NCI-H2029 treated with DMSO at 0.1 percent for 48 hours (cell line): ENCODE data around the gene VTA1.
A peak's percentile ranks its signal among the peaks of the same experiment; 100 is the strongest.
"Not testable (repeated sequence)": the region's sequence is repeated elsewhere in the genome, so short reads cannot be mapped to it uniquely, and the experiment has no call there.

Experiments
- DNase-seq: peaks from one replicate; lab custom pipeline; 2025; lab: John Stamatoyannopoulos, UW

The VTA1 gene, protein sequence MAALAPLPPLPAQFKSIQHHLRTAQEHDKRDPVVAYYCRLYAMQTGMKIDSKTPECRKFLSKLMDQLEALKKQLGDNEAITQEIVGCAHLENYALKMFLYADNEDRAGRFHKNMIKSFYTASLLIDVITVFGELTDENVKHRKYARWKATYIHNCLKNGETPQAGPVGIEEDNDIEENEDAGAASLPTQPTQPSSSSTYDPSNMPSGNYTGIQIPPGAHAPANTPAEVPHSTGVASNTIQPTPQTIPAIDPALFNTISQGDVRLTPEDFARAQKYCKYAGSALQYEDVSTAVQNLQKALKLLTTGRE

DNA sequence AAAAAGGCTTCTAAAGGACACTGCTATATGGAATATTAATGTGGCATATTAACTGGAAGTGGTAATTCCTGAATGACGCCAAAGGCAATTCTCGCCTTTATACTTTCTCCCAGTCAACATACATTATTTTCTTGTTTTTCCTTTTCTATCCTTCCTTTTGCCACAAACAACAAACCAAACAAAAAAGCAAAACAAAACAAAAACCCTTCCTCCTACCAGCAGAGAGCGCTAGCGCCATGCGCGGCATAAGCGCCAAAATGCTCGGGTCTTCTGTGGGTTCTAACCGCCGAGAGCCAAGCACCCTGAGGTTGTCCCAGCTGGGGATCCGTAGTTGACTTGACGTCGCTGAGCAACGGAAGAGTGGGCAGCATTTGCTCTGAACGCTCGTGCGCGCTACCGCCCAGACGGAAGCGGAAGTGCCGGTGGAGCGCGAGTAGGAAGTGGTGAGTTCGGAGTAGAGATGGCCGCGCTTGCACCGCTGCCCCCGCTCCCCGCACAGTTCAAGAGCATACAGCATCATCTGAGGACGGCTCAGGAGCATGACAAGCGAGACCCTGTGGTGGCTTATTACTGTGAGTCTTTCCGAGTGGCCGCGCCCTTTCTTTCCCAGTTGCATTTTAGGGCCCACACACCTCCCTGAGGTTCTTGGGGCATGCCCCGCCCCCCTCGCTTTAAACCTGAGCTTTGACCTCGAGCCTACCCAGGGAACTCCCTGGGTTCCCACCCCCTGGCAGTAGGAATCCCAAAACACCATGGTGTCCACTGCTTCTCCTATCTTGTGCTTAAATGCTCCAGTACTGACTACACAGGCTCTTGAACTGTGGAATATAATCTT, at the start of gene VTA1, which contains the start of gene NMBR:
VTA1 (plus strand) TSS at position 436 of the 835 bp plus-strand sequence; CDS start at position 461, 25 bp downstream.
NMBR (minus strand) TSS at position 295 of the 835 bp plus-strand sequence. CDS start 58,464 bp downstream, outside the sequence.
- peak; percentile 55 for DNase-seq

DNA sequence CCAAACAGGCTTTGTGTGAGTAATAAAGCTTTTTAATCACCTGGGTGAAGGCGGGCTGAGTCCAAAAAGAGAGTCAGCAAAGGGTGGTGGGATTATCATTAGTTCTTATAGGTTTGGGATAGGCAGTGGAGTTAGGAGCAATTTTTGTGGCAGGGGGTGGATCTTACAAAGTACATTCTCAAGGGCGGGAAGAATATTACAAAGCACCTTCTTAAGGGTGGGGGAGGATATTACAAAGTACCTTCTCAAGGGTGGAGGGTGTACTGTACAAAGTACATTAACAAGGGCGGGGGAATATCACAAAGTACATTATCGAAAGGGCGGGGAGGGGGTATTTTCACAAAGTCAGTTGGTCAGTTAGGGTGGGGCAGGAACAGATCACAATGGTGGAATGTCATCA, 42.2 kb upstream of the VTA1 start:
- DNase-seq, result not testable (repeated sequence)

DNA sequence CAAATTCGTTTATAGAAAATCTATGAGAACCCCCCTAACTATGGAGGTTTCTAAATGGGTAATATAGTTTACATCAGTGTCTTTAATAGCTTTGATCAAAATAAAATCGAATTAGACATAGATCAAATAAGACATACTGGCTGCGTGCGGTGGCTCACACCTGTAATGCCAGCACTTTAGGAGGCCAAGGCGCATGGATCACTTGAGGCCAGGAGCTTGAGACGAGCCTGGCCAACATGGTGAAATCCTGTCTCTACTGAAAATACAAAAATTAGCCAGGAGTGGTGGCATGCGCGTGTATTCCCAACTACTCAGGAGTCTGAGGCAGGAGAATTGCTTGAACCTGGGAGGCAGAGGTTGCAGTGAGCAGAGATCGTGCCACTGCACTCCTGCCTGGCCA, 36.2 kb upstream of the VTA1 start:
- DNase-seq, result not testable (repeated sequence)

DNA sequence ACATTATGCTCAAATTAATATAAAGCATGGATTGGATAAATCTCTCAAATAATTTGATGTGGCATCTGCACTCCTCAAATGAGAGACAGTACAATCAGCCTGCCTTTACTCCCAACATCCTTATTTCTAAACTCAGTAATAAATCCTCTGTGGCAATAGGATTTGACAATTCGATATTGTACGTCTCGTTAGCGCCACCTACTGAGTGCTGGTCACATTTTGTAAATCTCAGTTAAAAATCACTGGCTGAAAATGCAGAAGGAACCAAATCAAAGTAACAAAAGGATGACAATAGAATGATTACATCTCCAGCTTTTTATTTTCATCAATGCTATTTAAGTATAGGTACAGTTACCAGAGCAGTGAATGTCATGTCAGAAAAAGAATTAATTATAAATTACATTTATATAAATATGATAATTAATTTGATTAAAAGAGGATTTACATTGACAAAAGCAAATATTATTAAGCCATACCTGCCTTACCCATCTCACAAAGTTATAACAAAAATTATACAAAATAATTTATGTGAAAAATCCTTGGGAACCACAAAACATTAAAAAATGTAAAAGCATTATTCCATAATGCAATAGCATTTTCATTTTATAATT, 34.5 kb upstream of the VTA1 start:
- DNase-seq, result peak; percentile 4

DNA sequence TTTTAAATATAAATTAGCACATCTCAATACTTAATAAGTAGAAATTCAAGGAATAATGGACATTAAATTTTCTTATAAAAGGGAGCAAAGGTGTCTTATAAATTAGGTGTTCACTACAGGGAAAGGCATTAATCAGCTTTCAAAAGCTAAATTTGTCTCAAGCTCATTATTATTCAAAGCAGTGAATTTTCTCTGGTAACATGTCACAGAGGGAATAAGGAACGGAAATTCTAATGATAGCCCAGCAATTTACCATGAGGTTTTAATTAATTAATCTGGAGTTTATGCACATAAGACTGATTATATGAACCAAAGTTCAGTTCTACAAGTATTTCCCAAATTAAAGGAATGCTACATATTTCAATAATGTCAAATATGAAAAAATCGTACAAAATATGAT, 29.7 kb upstream of the VTA1 start:
- DNase-seq, result no peak

DNA sequence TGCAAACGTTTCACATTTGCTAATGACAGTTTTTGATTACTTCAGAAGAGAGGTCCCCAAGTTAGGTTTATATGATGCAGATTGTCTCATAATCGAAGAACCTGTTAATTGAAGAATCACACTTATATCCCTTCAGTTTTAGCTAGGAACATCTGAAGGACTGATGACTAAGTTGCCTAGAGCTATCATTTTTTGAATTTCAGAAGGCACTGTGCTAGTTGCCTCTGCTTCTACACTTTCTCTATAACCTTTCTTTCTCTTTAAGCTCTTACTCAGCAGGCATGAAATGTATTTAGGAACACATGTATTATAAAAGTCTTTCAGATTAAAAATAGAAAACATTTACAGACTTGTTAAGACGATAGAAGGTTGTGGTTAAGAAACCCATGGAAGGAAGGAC, 28.7 kb upstream of the VTA1 start:
- DNase-seq, result no peak

DNA sequence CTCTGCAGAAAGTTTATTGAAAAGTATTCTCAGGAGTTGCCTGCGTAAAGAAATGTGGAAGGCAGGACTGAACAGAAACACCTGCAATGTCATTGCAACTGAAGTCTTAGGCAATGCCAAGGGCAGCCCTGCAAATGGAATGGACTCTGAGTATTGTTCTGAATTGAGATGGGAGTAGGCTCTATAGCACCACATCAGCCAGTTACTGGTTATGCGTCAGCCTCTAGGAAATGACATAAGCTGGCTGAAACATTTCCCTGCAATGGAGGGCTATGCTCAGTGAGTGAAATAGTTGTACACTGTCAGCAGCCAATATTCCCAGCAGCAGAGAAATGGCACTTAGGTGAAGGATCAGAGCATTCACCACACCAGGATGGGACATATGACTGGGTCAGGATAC, 28.1 kb upstream of the VTA1 start:
- DNase-seq, result no peak

DNA sequence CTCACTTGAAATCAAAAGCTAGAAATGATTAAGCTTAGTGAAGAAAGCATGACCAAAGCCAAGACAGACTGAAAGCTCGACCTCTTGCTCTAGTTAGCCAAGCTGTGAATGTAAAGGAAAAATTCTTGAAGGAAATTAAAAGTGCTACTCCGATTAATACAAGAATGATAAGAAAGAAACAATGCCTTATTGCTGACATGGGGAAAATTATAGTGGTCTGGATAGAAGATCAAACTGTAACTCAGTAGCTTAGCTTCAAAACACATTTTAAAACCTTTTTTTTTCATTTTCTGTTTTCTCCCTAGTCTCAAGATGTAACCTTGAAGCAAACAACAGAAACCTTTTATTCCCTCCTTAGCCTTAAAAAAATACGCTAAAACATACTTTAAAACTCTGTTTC, 25.7 kb upstream of the VTA1 start:
- DNase-seq, result no peak

DNA sequence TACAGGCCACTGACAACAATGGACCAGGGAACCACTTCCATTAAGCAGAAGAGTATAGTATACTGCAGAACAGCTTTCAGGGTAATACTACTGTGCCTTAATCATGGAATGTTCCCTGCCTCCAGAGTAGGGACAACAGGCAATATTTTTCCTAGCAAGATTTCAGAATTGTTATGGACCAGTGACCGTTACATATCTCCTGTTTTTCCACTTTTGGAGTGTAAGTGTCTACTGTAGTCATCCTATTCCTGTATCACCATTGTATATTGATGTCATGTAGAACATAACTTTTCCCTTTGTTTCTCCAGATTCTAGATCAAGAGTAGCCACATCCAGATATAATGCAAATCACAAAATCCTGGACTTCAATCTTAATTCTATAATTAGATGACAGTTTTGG, 16.2 kb upstream of the VTA1 start:
- DNase-seq, result no peak

DNA sequence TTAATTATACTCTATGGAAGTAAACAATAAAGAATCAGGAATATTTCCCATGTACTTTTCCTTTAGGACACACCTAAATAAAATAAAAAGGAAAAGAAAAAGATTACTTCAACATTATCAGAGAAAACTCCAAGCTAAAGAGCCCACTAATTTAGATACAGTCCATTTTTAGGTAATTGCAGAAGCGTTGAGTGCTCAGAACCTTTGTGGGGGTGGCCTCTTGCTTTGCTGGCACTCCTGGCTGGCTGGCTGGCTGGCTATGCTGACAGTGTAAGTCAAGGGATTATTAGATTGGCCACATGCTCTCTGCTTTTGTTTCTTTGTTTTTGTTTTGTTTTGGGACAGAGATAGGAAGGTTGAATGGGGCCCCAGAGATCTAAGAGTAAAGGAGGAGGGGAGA, 14.4 kb upstream of the VTA1 start, which contains the start of gene GJE1:
GJE1 (plus strand) TSS at position 301 of the 400 bp plus-strand sequence. CDS start 234 bp downstream, outside the sequence.
- DNase-seq, result no peak

DNA sequence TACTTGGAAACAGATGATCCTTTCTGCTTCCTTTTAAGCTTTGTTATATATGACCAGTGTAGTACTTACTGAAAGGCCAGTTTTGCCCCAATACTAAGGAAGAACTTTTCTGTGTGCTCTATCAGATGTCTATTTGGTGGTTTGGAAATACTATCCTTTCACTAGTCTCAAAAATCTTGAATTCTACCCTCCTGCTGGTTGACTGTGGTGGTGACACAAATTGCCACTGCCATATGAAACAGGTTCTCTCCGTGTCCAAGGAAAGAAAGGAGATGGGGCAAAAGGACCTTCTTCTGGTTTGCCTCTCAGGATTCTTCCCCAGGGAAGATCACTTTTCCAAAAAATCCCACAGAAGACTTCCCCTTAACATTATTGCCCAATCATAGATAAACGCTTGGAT, 8.2 kb upstream of the VTA1 start:
- DNase-seq, result no peak

DNA sequence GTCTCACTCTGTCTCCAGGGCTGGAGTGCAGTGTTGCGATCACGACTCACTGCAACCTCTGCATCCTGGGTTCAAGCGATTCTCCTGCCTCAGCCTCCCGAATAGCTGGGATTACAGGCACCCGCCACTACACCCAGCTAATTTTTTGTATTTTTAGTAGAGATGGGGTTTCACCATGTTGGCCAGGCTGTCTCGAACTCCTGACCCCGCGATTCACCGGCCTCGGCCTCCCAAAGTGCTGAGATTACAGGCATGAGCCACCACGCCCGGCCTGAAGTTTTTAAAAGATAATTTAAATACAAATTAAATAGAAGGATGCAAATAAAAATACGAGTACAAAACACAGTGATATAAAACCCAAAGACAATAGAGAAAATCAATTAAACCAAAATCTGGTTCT, 5.5 kb upstream of the VTA1 start:
- not testable (repeated sequence) for DNase-seq

DNA sequence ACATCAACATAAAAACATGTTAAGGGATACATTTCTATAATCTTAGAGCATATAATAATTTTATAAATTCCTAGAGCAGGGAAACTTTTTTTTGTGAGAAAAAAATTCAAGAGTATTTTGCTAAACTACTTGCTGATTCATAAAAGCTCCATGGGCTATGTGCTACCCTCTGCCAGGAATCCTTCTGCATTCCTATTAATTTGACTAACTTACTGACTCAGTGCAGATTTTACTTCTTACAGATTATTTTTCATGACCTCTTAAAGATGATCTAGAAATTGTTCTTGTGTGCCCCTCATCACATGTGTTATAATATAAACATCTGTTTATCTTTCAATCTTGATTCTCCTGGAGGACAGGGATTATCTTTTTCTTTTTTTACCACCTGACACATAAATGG, 5.7 kb downstream of the VTA1 start:
- no peak for DNase-seq

DNA sequence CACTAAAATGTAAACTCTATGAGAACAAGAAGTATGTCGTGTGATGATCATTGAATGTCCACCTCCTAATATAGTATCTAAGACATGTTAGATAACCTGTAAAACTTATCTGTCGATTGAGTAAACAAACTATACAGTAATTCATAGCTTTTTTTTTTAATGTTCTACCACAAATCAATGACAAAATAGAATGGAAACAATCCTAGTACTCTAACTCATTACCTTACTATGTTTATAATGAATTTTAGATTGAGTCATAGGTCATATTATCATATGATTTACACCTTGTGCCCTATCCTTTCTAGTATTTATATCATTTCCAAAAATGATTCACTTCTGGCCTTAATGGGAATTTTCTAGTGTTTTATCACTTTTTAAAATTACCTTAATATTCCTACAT, 6.1 kb downstream of the VTA1 start:
- no peak for DNase-seq

DNA sequence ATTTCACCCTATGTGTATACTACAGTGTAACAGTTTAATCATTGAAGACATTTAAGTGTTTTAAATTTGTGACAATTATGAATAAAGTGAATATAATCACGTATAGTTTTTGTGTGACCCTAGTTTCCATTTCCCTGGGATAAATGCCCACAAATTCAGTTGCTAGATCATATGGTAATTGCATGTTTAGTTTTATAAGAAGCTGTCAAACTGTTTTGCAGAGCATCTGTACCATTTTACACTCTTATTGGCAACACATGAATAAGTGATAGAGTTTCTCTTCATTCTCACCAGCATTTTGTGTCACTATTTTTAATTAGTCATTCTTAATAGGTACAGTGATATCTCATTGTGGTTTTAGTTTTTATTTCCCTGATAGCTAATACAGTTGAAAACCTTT, 7.3 kb downstream of the VTA1 start:
- DNase-seq, result no peak

DNA sequence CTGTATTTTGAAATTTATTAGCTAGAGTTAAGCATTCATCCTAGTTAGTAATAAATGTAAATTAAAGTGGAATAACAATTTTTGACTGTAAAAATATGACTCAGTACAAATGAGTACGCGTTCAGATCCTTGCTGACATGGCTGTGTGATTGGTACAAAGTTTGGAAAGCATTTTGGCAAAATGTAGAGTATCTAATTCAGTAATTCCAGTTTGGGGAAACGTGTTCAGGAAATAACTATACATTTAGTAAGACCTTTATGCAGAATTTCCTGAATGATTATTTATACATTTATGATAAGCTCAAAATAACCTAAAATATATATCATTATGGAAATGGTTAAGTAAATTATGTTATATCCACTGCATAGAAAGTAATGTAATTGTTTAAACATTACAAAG, 8.0 kb downstream of the VTA1 start:
- DNase-seq, result no peak

DNA sequence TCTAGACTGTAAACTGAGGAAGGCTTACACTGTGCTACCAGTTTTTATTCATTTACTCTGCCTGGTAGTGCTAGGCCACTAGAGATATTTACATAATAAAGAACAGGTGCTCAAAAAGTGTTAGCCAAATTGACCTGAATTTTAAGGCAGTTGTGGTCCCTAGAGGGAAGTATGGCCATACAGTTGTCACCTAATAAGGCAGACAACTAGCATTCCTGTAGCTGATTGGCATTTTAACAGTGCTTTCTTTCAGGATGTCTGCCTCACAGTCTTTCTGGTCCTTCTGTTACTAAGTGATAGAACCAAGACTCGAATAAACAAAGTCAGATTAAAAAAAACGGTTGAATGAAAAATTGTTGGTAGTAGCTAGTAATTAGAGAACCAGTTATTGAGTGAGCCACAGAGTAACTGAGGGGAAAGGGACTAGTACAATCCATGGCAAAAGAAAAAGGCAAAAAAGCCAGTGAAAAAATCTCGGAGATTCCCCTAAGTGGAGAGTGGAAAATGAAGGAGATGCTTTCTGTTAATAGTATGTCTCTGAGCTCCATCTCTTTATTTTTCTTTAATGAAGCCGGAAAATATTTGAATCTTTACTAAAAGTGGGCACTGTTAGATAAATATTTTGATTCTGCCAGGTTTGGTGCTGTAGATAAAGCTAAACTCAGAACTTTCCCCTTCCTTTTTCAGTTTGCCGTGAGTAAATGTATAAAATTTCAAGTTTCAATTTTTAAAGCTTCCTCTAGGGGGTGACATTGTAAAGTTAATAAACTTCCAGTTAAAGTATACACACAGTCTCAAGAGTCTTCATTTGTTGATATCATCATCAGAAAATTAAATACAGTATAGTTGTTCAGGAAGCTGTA, 9.1 kb downstream of the VTA1 start:
- DNase-seq, result no peak

DNA sequence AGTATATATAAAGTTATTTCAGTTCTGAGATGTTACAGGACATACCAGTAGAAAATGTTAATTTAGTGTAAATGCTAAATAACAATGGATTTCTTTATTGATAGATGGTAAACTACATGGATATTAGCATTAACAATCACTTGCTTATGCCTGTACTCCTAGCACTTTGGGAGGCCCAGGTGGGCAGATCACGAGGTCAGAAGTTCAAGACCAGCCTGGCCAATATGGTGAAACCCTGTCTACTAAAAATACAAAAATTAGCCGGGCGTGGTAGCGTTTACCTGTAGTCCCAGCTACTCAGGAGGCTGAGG, 9.7 kb downstream of the VTA1 start:
- not testable (repeated sequence) for DNase-seq

DNA sequence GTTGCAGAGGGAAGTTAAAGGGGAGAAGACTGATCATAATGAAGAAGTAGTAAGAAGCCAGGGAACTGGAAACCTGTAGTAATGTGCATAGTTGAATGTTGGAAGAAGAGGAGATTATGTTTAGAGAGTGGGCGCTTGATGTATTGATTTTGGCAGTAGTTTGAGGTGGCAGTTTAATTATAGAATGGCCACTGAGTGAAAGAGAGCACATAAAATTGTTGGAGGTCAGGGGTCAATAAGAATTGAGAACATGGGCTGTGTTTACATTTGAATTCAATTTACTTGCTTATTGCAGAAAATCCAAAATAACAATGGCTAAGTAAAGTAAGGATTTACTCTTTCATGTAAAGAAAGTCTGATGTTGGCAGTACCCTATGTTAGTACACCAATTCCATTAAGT, 15.7 kb downstream of the VTA1 start:
- DNase-seq, result no peak

DNA sequence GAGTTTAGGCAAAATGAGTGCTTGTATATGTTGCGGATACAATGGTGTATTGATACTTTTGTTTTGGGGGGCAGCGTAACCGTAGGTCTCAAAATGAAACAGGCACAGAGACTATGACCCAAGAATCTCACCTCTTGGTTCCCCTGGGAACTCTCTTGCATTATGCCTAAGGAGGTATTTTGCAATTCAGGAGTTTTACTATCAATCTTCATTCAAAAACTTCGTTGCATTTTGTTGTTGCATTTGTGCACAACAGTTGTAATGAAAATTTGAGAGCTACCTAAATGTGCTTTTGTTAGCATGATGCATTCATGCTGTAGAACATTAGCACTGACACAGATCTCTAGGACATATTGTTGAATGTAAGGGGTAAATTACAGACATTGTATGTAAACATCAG, 18.2 kb downstream of the VTA1 start:
- no peak for DNase-seq

DNA sequence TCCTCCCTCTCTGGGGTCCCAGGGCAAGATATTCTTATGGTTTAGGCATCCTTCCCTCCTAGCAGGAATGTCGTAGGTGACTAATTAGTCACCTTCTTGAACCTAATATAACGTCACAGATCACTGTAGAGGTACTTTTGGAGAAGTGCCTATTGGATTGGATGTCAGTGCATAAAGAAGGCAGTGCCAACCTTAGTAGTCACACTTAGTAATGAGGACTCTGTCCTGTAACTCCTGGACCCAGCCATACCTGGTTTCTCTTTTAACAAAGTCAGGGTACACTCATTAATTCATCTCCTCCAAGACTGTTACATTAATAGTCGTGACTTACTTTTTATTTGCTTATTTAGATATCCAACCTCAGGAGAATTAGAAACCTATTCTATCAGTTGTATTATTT, 20.0 kb downstream of the VTA1 start:
- DNase-seq, result no peak

DNA sequence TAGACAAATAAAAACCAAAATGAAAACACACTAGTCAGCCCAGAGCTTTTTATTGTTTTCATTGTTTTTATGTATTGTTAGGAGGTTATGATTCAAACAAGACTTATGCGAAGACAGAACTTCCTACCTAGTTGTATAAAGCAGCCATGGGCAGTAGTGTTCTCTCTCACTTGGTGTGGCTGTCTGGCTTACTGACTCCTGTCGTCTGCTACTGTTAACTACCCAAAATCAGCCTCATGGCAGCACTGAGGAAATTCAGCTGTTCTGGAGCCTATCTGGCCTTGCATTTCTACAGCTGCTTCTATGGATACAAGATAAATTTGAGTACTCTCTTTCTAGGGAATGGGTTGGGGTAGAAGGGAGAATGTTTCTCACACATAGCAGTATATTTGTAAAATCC, 20.4 kb downstream of the VTA1 start:
- DNase-seq, result no peak
